Measurements from ENCODE around the gene PATL1.
"Not testable (repeated sequence)": the region's sequence is repeated elsewhere in the genome, so short reads cannot be mapped to it uniquely, and the experiment has no call there.

DNA sequence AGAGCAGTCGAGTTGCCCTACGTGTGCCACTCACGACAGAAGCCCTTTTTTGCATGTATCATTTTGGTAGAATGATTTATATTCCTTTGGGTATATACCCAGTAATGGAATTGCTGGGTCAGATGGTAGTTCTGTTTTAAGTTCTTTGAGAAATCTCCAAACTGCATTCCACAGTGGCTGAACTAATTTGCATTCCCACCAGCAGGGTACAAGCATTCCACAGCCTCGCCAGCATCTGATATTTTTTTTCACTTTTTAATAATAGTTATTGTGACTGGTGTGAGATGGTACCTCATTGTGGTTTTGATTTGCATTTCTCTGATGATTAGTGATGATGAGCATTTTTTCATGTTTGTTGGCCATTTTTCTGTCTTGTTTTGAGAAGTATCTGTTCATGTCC lies 41.9 kb downstream of the PATL1 start:
- TF ChIP-seq, protein P1, sequence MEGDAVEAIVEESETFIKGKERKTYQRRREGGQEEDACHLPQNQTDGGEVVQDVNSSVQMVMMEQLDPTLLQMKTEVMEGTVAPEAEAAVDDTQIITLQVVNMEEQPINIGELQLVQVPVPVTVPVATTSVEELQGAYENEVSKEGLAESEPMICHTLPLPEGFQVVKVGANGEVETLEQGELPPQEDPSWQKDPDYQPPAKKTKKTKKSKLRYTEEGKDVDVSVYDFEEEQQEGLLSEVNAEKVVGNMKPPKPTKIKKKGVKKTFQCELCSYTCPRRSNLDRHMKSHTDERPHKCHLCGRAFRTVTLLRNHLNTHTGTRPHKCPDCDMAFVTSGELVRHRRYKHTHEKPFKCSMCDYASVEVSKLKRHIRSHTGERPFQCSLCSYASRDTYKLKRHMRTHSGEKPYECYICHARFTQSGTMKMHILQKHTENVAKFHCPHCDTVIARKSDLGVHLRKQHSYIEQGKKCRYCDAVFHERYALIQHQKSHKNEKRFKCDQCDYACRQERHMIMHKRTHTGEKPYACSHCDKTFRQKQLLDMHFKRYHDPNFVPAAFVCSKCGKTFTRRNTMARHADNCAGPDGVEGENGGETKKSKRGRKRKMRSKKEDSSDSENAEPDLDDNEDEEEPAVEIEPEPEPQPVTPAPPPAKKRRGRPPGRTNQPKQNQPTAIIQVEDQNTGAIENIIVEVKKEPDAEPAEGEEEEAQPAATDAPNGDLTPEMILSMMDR (IDR thresholded peaks at IDR 0.05 in 4 of 5, conservative IDR thresholded peaks at IDR 0.05 in 1 of 5): not testable (repeated sequence)
- TF ChIP-seq POLR2A (IDR thresholded peaks at IDR 0.05): not testable (repeated sequence)
